OCI-LY7 (cell line): ENCODE results near the gene SEMA3D.

ENCODE experiments used
- EZH2phosphoT487 ChIP-seq: fragments of 200-600 bp; sonication (generic); IDR thresholded peaks from 2 replicates; pipeline ENCODE4 v1.6.1; 2018; ENCODE audit warnings: low read depth, borderline replicate concordance, mild to moderate bottlenecking, mixed run types, antibody characterized with exemption, low read length, moderate library complexity, mixed read lengths
- TF ChIP-seq, protein P1 (sequence below): fragments of 200-600 bp; sonication (generic); conservative IDR thresholded peaks from 2 replicates; pipeline ENCODE4 v1.5.1; 2014; ENCODE audit warnings: mild to moderate bottlenecking, antibody characterized with exemption, low read length, moderate library complexity, mixed read lengths

DNA sequence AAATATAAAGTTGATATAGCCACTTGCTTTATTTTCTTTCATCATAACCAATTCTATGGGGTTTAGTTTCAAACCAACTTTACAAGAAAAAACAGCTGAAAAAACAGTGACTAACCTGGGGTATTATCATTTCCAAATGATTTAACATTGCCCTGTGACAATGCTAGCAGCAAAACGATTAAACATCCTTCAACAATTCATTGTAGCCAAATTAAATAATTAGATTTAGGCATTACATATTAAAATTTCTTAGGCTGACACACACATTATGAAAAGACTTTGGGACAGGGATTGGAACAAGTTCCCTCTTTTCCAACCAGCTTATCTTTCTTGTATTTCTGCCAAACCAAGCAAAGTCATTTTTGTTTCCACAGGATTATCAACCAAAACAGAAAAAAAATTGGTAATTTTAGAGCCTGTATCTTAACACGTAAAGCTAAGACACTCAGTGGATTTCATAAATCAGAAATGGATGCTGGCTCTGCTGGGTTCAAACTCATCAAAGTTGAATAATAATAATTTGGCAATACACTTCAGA lies 84.0 kb downstream of the SEMA3D start:
- no peak for TF ChIP-seq EZH2phosphoT487
- TF ChIP-seq, protein P1, sequence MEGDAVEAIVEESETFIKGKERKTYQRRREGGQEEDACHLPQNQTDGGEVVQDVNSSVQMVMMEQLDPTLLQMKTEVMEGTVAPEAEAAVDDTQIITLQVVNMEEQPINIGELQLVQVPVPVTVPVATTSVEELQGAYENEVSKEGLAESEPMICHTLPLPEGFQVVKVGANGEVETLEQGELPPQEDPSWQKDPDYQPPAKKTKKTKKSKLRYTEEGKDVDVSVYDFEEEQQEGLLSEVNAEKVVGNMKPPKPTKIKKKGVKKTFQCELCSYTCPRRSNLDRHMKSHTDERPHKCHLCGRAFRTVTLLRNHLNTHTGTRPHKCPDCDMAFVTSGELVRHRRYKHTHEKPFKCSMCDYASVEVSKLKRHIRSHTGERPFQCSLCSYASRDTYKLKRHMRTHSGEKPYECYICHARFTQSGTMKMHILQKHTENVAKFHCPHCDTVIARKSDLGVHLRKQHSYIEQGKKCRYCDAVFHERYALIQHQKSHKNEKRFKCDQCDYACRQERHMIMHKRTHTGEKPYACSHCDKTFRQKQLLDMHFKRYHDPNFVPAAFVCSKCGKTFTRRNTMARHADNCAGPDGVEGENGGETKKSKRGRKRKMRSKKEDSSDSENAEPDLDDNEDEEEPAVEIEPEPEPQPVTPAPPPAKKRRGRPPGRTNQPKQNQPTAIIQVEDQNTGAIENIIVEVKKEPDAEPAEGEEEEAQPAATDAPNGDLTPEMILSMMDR, result no peak
